Measurements from ENCODE around the gene GZMA. TPM values are rescaled to one million over a fixed set of nuclear protein-coding genes. Genes with fewer than 3 reads are reported as not detected.

The GZMA gene
- total and polyA plus RNA-seq, 2 donors (not counting 3 experiments of a cell fraction or from before 2014, with no cell fraction given): not detected

GRCh38 chr5:55154873-55155272, 52.4 kb downstream of the GZMA start:
- Histone ChIP-seq H3K36me3 (ENCODE audit: control insufficient read depth in 2 of 2, extremely low read depth in 1 of 2, insufficient read depth in 2 of 2, low read length in 2 of 2) (no peaks in the 10 kb centered on the region), H3K4me2 (ENCODE audit: insufficient read depth, low read length) (peak overlapping the region; percentile 55), H4K20me1 (replicated peaks; ENCODE audit: control insufficient read depth, extremely low read depth, insufficient read depth, low read length) (no peaks in the 10 kb centered on the region), H3K27ac (ENCODE audit: insufficient read depth, low read depth, low read length) (peak overlapping the region; percentile 85), H3K4me1 (ENCODE audit: control insufficient read depth, extremely low read depth, insufficient read depth, low read length) (peaks cover 61% of the 10 kb centered on the region), H2AFZ (ENCODE audit: low read depth, low read length) (no peak overlapping the region), H3K79me2 (ENCODE audit: control insufficient read depth, insufficient read depth, low read length) (no peaks in the 10 kb centered on the region), H3K9me1 (replicated peaks; ENCODE audit: control insufficient read depth, extremely low read depth, insufficient read depth, low read length) (no peaks in the 10 kb centered on the region), H3K9ac (replicated peaks; ENCODE audit: extremely low read depth, insufficient read depth, low read length) (peak overlapping the region; percentile 49), H3K9me3 (replicated peaks; ENCODE audit: control insufficient read depth, insufficient read depth, low read length) (no peaks in the 10 kb centered on the region), H3K27me3 (ENCODE audit: control insufficient read depth in 2 of 2, insufficient read depth in 2 of 2, low read length in 2 of 2) (no peaks in the 10 kb centered on the region), H3K4me3 (replicated peaks in 1 of 3; ENCODE audit: insufficient read depth in 1 of 3, low read depth in 1 of 3, low read length in 3 of 3) (no peak overlapping the region)
- DNase-seq (ENCODE audit: low read depth, low spot score) (peak; percentile 93), FAIRE-seq (peak; percentile 92)
- intact Hi-C loops (cut with micrococcal nuclease) (loop anchor here (1.0 kb wide), 4 partner anchors 170 to 348 kb away; partner anchors contain the start of gene ESM1), dilution Hi-C loops (cut with MboI; ENCODE audit: extremely low pct_ligation_motif_present, low sequenced_read_pairs) (no loop called here)
- TF ChIP-seq POLR2AphosphoS5 (IDR thresholded peaks at IDR 0.05; ENCODE audit: insufficient read depth, low read depth, low read length): peak; percentile 81
- no peak for TF ChIP-seq EZH2 (IDR thresholded peaks at IDR 0.05; ENCODE audit: borderline replicate concordance, low read depth, low read length, severe bottlenecking)
- peak; percentile 94 for TF ChIP-seq FOS (IDR thresholded peaks at IDR 0.05; ENCODE audit: borderline replicate concordance, insufficient read depth, low read length)
- TF ChIP-seq JUN (IDR thresholded peaks at IDR 0.05; ENCODE audit: borderline replicate concordance, insufficient read depth, insufficient read length, low read depth): peak; percentile 98
- TF ChIP-seq CTCF (IDR thresholded peaks at IDR 0.05; ENCODE audit: extremely low read depth in 1 of 2, insufficient read depth in 1 of 2, low read depth in 1 of 2, low read length in 2 of 2): no peak
- peak; percentile 90 for TF ChIP-seq GATA2 (IDR thresholded peaks at IDR 0.05; ENCODE audit: insufficient read depth, insufficient read length, low read depth, low read length)
- ChIA-PET POLR2A (no interaction called here), CTCF (interaction anchor here (0.9 to 1.0 kb wide), 2 partner anchors 169 to 249 kb away, joined by 3 to 4 read pairs; partner anchors contain the start of gene ESM1)
- no TSS peak for BruUV-seq (replicated peaks)

Other genes starting within 250 kb of the GZMA start
- gene ESM1, start 117.1 kb upstream of the GZMA start, total RNA-seq: 577 and 781 TPM in 2 replicates
- 214 and 221 TPM in 2 replicates for gene ESM1, start 117.1 kb upstream of the GZMA start, polyA plus RNA-seq
- not detected in 2 replicates for gene GZMK, start 78.4 kb upstream of the GZMA start, total RNA-seq
- not detected in 2 replicates for gene GZMK, start 78.4 kb upstream of the GZMA start, polyA plus RNA-seq
- 147 and 161 TPM in 2 replicates for gene GPX8, start 57.5 kb downstream of the GZMA start, total RNA-seq
- gene GPX8, start 57.5 kb downstream of the GZMA start, polyA plus RNA-seq: 45.1 and 60.1 TPM in 2 replicates
- gene CDC20B, start 70.5 kb downstream of the GZMA start, total RNA-seq: 0.14 and 0.22 TPM in 2 replicates
- gene CDC20B, start 70.5 kb downstream of the GZMA start, polyA plus RNA-seq: 0.22 TPM in 2 replicates
- not detected in 2 replicates for gene MCIDAS, start 124.7 kb downstream of the GZMA start, total RNA-seq
- gene MCIDAS, start 124.7 kb downstream of the GZMA start, polyA plus RNA-seq: not detected in 2 replicates
- 0.58 and 0.88 TPM in 2 replicates for gene CCNO, start 131.0 kb downstream of the GZMA start, total RNA-seq
- 0.37 and 0.60 TPM in 2 replicates for gene CCNO, start 131.0 kb downstream of the GZMA start, polyA plus RNA-seq
- 28.0 and 32.8 TPM in 2 replicates for gene DHX29, start 205.0 kb downstream of the GZMA start, total RNA-seq
- 2.1 and 4.7 TPM in 2 replicates for gene DHX29, start 205.0 kb downstream of the GZMA start, polyA plus RNA-seq
- gene MTREX, start 205.3 kb downstream of the GZMA start, total RNA-seq: 76.3 and 77.2 TPM in 2 replicates
- 6.4 and 9.8 TPM in 2 replicates for gene MTREX, start 205.3 kb downstream of the GZMA start, polyA plus RNA-seq